SK-N-SH (cell line): ENCODE results near the gene MRM2. TPM values are rescaled to one million over a fixed set of nuclear protein-coding genes. Genes with fewer than 3 reads are reported as not detected.

Experiments used
- CTCF ChIA-PET: fragments of 300-600, 350-600 bp; formaldehyde crosslinking; extraction: SDS; loops from one replicate; lab custom pipeline; 2021; lab: Yijun Ruan, JAX
- POLR2A ChIA-PET: fragments of 350-600 bp; sonication (Branson Sonifier 250); formaldehyde crosslinking; extraction: SDS; loops from one replicate; lab custom pipeline; 2020; ENCODE audit warnings: antibody characterized with exemption, inconsistent platforms; lab: Yijun Ruan, JAX
- DNase-seq: peaks from one replicate; pipeline ENCODE4 v3.0.0; 2012
- H2AFZ ChIP-seq: fragments of 200-600 bp; sonication (generic); 2 replicates; pipeline ENCODE4 v1.8.1; 2016; ENCODE audit warnings: antibody characterized with exemption, mild to moderate bottlenecking, low read depth
- H3F3A ChIP-seq: fragments of 200-600 bp; sonication (generic); replicated peaks from 2 replicates; pipeline ENCODE3; 2016; ENCODE audit warnings: antibody characterized with exemption, mild to moderate bottlenecking; ENCODE audit not compliant: insufficient read depth
- H3K27ac ChIP-seq, 2 experiments: fragments of 200-500 bp in 1 of 2; fragments of 200-600 bp in 1 of 2; sonication (Bioruptor generic) in 1 of 2; sonication (generic), shearing (Covaris generic) in 1 of 2; 2 replicates each; pipeline versions ENCODE4 v1.5.1 to v1.6.1; 2014 to 2016; ENCODE audit warnings: low read depth in 2 of 2, inconsistent platforms in 1 of 2, low read length in 1 of 2, mild to moderate bottlenecking in 1 of 2, mixed read lengths in 1 of 2
- H3K27me3 ChIP-seq: fragments of 200-600 bp; sonication (generic), shearing (Covaris generic); 2 replicates; pipeline ENCODE4 v1.6.1; 2016; ENCODE audit warnings: mixed run types; ENCODE audit not compliant: insufficient read depth
- H3K36me3 ChIP-seq, 2 experiments: fragments of 200-500 bp in 1 of 2; fragments of 200-600 bp in 1 of 2; sonication (Bioruptor generic) in 1 of 2; sonication (generic) in 1 of 2; replicated peaks in 1 of 2; 2 replicates each; pipeline versions ENCODE3 to v1.5.1; 2014 to 2016; ENCODE audit warnings: low read length in 1 of 2, mild to moderate bottlenecking in 1 of 2; ENCODE audit not compliant: insufficient read depth in 2 of 2, control insufficient read depth in 1 of 2
- H3K4me1 ChIP-seq, 2 experiments: fragments of 200-500 bp in 1 of 2; fragments of 200-600 bp in 1 of 2; sonication (Bioruptor generic) in 1 of 2; sonication (generic), shearing (Covaris generic) in 1 of 2; 2 replicates each; pipeline versions ENCODE4 v1.5.1 to v1.6.1; 2014 to 2016; ENCODE audit warnings: low read depth in 1 of 2, low read length in 1 of 2, mixed run types in 1 of 2; ENCODE audit not compliant: insufficient read depth in 2 of 2, control insufficient read depth in 1 of 2
- H3K4me2 ChIP-seq: fragments of 200-600 bp; sonication (generic), shearing (Covaris generic); 2 replicates; pipeline ENCODE4 v1.6.1; 2017; ENCODE audit warnings: mixed run types
- H3K4me3 ChIP-seq, 2 experiments: fragments of 200-500 bp in 1 of 2; fragments of 200-600 bp in 1 of 2; sonication (Bioruptor generic) in 1 of 2; sonication (generic), shearing (Covaris generic) in 1 of 2; 2 replicates each; pipeline versions ENCODE4 v1.5.1 to v1.8.1; 2014 to 2016; ENCODE audit warnings: low read depth in 2 of 2, inconsistent platforms in 1 of 2, low read length in 1 of 2, mild to moderate bottlenecking in 1 of 2, mixed read lengths in 1 of 2, moderate library complexity in 1 of 2
- H3K79me2 ChIP-seq: fragments of 200-600 bp; sonication (generic); 2 replicates; pipeline ENCODE4 v1.8.1; 2017; ENCODE audit warnings: mild to moderate bottlenecking; ENCODE audit not compliant: insufficient read depth
- H3K9ac ChIP-seq: fragments of 200-600 bp; sonication (generic); 2 replicates; pipeline ENCODE4 v1.6.1; 2017; ENCODE audit warnings: mixed run types
- H3K9me2 ChIP-seq: fragments of 200-600 bp; sonication (generic); 2 replicates; pipeline ENCODE4 v1.6.1; 2017; ENCODE audit warnings: mixed run types
- H3K9me3 ChIP-seq: fragments of 200-600 bp; sonication (generic); 2 replicates; pipeline ENCODE4 v1.6.1; 2017; ENCODE audit warnings: mixed run types, mild to moderate bottlenecking, moderate library complexity
- H4K20me1 ChIP-seq: fragments of 200-600 bp; sonication (generic); 2 replicates; pipeline ENCODE4 v1.6.1; 2017; ENCODE audit warnings: mild to moderate bottlenecking, mixed run types; ENCODE audit not compliant: insufficient read depth
- FOSL2 ChIP-seq: IDR thresholded peaks from 2 replicates; pipeline ENCODE4 v1.4.0; 2012; ENCODE audit warnings: low read depth, mild to moderate bottlenecking, moderate library complexity, borderline replicate concordance
- FOXM1 ChIP-seq: IDR thresholded peaks from 2 replicates; pipeline ENCODE4 v1.4.0; 2012; ENCODE audit warnings: low read depth, mild to moderate bottlenecking
- GABPA ChIP-seq: IDR thresholded peaks from 2 replicates; pipeline ENCODE4 v1.4.0; 2012; ENCODE audit warnings: low read depth, mild to moderate bottlenecking
- GATA2 ChIP-seq: sonication (generic); formaldehyde crosslinking; IDR thresholded peaks from 2 replicates; pipeline ENCODE4 v1.5.0; 2020; ENCODE audit warnings: mild to moderate bottlenecking, missing genetic modification reagents
- MAX ChIP-seq: IDR thresholded peaks from 2 replicates; pipeline ENCODE4 v1.4.0; 2012; ENCODE audit warnings: low read depth
- MEF2A ChIP-seq: IDR thresholded peaks from 2 replicates; pipeline ENCODE4 v1.4.0; 2012; ENCODE audit warnings: low read depth, borderline replicate concordance
- MXI1 ChIP-seq: IDR thresholded peaks from 2 replicates; pipeline ENCODE4 v1.6.1; 2012; ENCODE audit warnings: mild to moderate bottlenecking, low read depth, low read length, improper control_type of control experiment
- NFIC ChIP-seq: IDR thresholded peaks from 2 replicates; pipeline ENCODE4 v1.4.0; 2012; ENCODE audit warnings: borderline replicate concordance
- NRF1 ChIP-seq: IDR thresholded peaks from 2 replicates; pipeline ENCODE4 v1.6.1; 2012; ENCODE audit warnings: low read depth, mild to moderate bottlenecking, low read length
- POLR2AphosphoS5 ChIP-seq: IDR thresholded peaks from 2 replicates; pipeline ENCODE4 v1.6.1; 2012; ENCODE audit warnings: low read depth, low read length
- RCOR1 ChIP-seq: fragments of 150-350 bp; IDR thresholded peaks from 2 replicates; pipeline ENCODE4 v1.6.1; 2017; ENCODE audit warnings: antibody characterized with exemption, low read length
- REST ChIP-seq: IDR thresholded peaks from 2 replicates; pipeline ENCODE4 v1.6.1; 2012; ENCODE audit warnings: mild to moderate bottlenecking, low read depth, low read length, moderate library complexity
- RFX5 ChIP-seq: IDR thresholded peaks from 2 replicates; pipeline ENCODE4 v1.6.1; 2012; ENCODE audit warnings: mild to moderate bottlenecking, improper control_type of control experiment, low read length
- SIN3A ChIP-seq: IDR thresholded peaks from 2 replicates; pipeline ENCODE4 v1.6.1; 2012; ENCODE audit warnings: low read depth, mild to moderate bottlenecking, low read length, moderate library complexity, borderline replicate concordance
- TAF1 ChIP-seq: IDR thresholded peaks from 2 replicates; pipeline ENCODE4 v1.6.1; 2012; ENCODE audit warnings: low read depth, mild to moderate bottlenecking, low read length, moderate library complexity, borderline replicate concordance
- TCF12 ChIP-seq: IDR thresholded peaks from 2 replicates; pipeline ENCODE4 v1.4.0; 2012
- TEAD4 ChIP-seq: IDR thresholded peaks from 2 replicates; pipeline ENCODE4 v1.4.0; 2012; ENCODE audit warnings: mild to moderate bottlenecking, borderline replicate concordance; ENCODE audit not compliant: insufficient read depth
- USF2 ChIP-seq: fragments of 150-350 bp; IDR thresholded peaks from 2 replicates; pipeline ENCODE4 v1.6.1; 2017; ENCODE audit warnings: antibody characterized with exemption, low read length, low read depth, borderline replicate concordance
- YY1 ChIP-seq: IDR thresholded peaks from 2 replicates; pipeline ENCODE4 v1.4.0; 2012; ENCODE audit warnings: low read depth, mild to moderate bottlenecking
- ZBTB33 ChIP-seq: IDR thresholded peaks from 2 replicates; pipeline ENCODE4 v1.4.0; 2012; ENCODE audit warnings: low read depth, borderline replicate concordance
- WGBS: methylation state at CpG from one replicate; pipeline ENCODE4 v1.1.6; 2017; ENCODE audit warnings: low lambda C conversion rate; 5-methylcytosine and 5-hydroxymethylcytosine counted together
- polyA plus RNA-seq, 3 experiments: library from polyadenylated mRNA; depleted of rRNA; stranded (reverse); fragments of >200 nt; gene quantifications; 2 replicates each; pipeline ENCODE4 v1.2.3, GENCODE V29; 2012
- TF ChIP-seq, protein P1 (sequence below): IDR thresholded peaks from 2 replicates; pipeline ENCODE4; 2012
- TF ChIP-seq, protein P2 (sequence below): IDR thresholded peaks from 2 replicates; pipeline ENCODE4 v1.4.0; 2012; ENCODE audit warnings: low read depth, borderline replicate concordance

MRM2 gene
- 30.7 and 34.8 TPM in 2 replicates for polyA plus RNA-seq (2012; rRNA removed)
- polyA plus RNA-seq (2012; cell fraction: cytosol; rRNA removed): 36.0 and 37.6 TPM in 2 replicates
- polyA plus RNA-seq (2012; cell fraction: nucleus; rRNA removed): 13.9 and 18.7 TPM in 2 replicates

DNA sequence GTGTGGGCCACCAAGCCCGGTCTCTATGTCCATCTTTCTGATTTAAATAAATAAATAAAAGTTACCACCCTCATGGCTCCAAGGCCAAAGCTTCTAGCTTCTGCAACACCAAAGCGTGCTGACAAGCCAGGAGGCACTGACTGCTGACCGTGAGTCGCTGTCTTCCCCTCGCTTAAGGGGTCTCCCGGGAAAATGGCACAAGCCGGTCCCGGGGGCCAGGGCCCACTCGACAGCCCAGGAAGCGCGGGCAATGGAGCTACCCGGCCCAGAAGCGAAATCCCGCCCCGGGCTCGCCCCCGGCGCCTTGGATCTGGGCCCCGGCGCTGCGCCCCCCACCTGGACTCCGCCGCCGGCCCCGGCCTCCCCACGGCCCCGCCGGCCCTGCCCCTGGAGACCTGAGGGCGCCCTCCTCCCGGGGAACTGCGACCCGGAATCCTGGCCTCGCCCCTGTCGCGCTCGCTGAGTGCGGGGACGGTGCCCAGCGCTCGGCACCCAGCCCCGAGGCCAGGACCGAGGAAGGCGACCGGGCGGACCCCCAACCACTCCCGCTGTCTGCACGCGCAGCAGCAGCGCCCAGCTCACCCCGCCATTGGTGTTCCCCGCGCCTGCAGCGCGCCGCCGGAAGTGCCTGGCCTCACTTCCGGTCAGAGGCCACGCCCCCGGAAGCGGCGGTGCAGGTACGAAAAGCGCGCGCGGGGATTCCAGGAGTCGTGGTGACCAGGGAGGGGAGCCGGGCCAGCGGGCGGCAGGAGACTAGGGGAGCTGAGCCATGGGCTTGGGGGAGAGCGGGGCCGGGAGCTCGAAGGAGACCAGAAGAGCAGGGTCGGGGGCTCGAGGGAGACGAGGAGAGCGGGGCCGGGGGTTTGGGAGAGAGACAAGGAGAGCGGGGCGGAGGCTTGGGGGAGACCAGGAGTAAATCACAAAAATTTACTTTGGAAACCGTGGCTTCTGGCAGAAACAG, at the start of gene MRM2, which contains the start of gene NUDT1:
Gene MRM2 (minus strand): TSS at position 626 of the 961 bp plus-strand sequence. CDS start 36 bp downstream, at position 590.
Gene NUDT1 (plus strand): TSS at position 647 of the 961 bp plus-strand sequence. CDS start 2,349 bp downstream, outside the sequence.
- Histone ChIP-seq H3K27me3 (no peaks in the 10 kb centered on the region), H3K9me2 (no peaks in the 10 kb centered on the region), H3F3A (no peaks in the 10 kb centered on the region), H3K4me1 (peaks cover 0 to 16% of the 10 kb centered on the region in 2 experiments; a peak in 1 of 4 replicates), H3K9me3 (no peaks in the 10 kb centered on the region), H4K20me1 (0 out of 2 replicates have a peak, but pooled peaks cover 6% of the 10 kb centered on the region), H3K79me2 (peaks cover 61% of the 10 kb centered on the region), H3K27ac (peak within 1 kb of the TSS; percentile 46 to 68), H2AFZ (peak within 1 kb of the TSS; percentile 83), H3K4me3 (peak within 1 kb of the TSS; percentile 67 to 99), H3K4me2 (peak within 1 kb of the TSS; percentile 100), H3K9ac (peak within 1 kb of the TSS; percentile 95), H3K36me3 (peaks cover 23% of the 10 kb centered on the region in 2 experiments)
- ChIA-PET POLR2A (interaction anchor here (0.9 to 2.1 kb wide), 7 partner anchors 9 to 112 kb away, joined by 3 to 12 read pairs (median 3); partner anchors contain the start of genes EIF3B and MAD1L1), CTCF (interaction anchor here (0.7 to 2.1 kb wide), 9 partner anchors 8 to 574 kb away, joined by 3 to 9 read pairs (median 5); partner anchors contain the start of gene MAD1L1)
- 2% methylated on average over 55 of the region's 81 CpGs for WGBS
- DNase-seq: peak; percentile 98
- TF ChIP-seq, protein P1, sequence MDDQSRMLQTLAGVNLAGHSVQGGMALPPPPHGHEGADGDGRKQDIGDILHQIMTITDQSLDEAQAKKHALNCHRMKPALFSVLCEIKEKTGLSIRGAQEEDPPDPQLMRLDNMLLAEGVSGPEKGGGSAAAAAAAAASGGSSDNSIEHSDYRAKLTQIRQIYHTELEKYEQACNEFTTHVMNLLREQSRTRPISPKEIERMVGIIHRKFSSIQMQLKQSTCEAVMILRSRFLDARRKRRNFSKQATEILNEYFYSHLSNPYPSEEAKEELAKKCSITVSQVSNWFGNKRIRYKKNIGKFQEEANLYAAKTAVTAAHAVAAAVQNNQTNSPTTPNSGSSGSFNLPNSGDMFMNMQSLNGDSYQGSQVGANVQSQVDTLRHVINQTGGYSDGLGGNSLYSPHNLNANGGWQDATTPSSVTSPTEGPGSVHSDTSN: no peak; the same call in 1 of the 2 replicates
- TF ChIP-seq, protein P2, sequence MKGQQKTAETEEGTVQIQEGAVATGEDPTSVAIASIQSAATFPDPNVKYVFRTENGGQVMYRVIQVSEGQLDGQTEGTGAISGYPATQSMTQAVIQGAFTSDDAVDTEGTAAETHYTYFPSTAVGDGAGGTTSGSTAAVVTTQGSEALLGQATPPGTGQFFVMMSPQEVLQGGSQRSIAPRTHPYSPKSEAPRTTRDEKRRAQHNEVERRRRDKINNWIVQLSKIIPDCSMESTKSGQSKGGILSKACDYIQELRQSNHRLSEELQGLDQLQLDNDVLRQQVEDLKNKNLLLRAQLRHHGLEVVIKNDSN: no peak
- TF ChIP-seq RFX5 (no peak), MXI1 (peak; percentile 99), ZBTB33 (no peak; the same call in 1 of the 2 replicates), RCOR1 (no peak), TEAD4 (0 out of 2 replicates have a peak, but pooled peaks have one; percentile 23), POLR2AphosphoS5 (peak; percentile 97), GATA2 (CRISPR knock-in tag) (no peak), MEF2A (no peak), SIN3A (peak; percentile 99), MAX (peak; percentile 94), REST (peak; percentile 50; the same call in 1 of the 2 replicates), TAF1 (peak; percentile 99), YY1 (peak; percentile 92), NRF1 (no peak), GABPA (peak; percentile 99), FOSL2 (no peak), TCF12 (no peak; the same call in 1 of the 2 replicates), NFIC (no peak), USF2 (no peak), FOXM1 (no peak)
